HepG2 (cell line): ENCODE results near the gene KTN1. TPM values are rescaled to one million over a fixed set of nuclear protein-coding genes. Genes with fewer than 3 reads are reported as not detected.

Experiments used
- CREB1 ChIP-seq, 2 experiments: fragments of 450-650 bp in 1 of 2; IDR thresholded peaks; 2 replicates each; pipeline ENCODE4 v1.6.1; 2016 to 2017; ENCODE audit warnings: control low read depth in 1 of 2, mild to moderate bottlenecking in 1 of 2, missing compliant biosample characterization in 1 of 2, missing genetic modification characterization in 1 of 2
- EP300 ChIP-seq, 3 experiments: sonication (generic) in 1 of 3; formaldehyde crosslinking in 1 of 3; IDR thresholded peaks; 2 replicates each; pipeline versions ENCODE4 v1.5.1 to v1.6.1; 2011 to 2020; ENCODE audit warnings: low read depth in 2 of 3, low read length in 2 of 3, borderline replicate concordance in 1 of 3, improper control_type of control experiment in 1 of 3, mild to moderate bottlenecking in 1 of 3, missing genetic modification reagents in 1 of 3, moderate library complexity in 1 of 3
- FOXP1 ChIP-seq, 2 experiments: fragments of 450-650 bp in 1 of 2; IDR thresholded peaks; 2 replicates each; pipeline ENCODE4 v1.6.1; 2017 to 2018; ENCODE audit warnings: antibody characterized with exemption in 1 of 2
- IRF2 ChIP-seq: IDR thresholded peaks from 2 replicates; pipeline ENCODE4 v1.6.1; 2018; ENCODE audit warnings: missing genetic modification reagents, missing compliant biosample characterization
- ISL2 ChIP-seq: sonication (generic); formaldehyde crosslinking; IDR thresholded peaks from 2 replicates; pipeline ENCODE4 v1.5.0; 2020; ENCODE audit warnings: missing genetic modification reagents
- LCORL ChIP-seq, 2 experiments: fragments of 450-650 bp in 1 of 2; sonication (generic) in 1 of 2; formaldehyde crosslinking in 1 of 2; IDR thresholded peaks; 2 replicates each; pipeline versions ENCODE4 v1.5.0 to v1.6.1; 2017 to 2020; ENCODE audit warnings: antibody characterized with exemption in 1 of 2, missing genetic modification reagents in 1 of 2
- PPARG ChIP-seq: conservative IDR thresholded peaks from 2 replicates; pipeline ENCODE4 v1.6.1; 2016; ENCODE audit warnings: missing biosample characterization, missing genetic modification reagents
- RXRB ChIP-seq: IDR thresholded peaks from 2 replicates; pipeline ENCODE4 v1.6.1; 2016; ENCODE audit warnings: borderline replicate concordance, missing genetic modification reagents, missing compliant biosample characterization
- SOX13 ChIP-seq, 3 experiments: fragments of 450-650 bp in 1 of 3; sonication (generic) in 1 of 3; formaldehyde crosslinking in 1 of 3; IDR thresholded peaks in 2 of 3; conservative IDR thresholded peaks in 1 of 3; 2 replicates each; pipeline versions ENCODE4 v1.5.0 to v1.6.1; 2016 to 2020; ENCODE audit warnings: antibody characterized with exemption in 1 of 3, mild to moderate bottlenecking in 1 of 3, missing compliant biosample characterization in 1 of 3, missing genetic modification reagents in 1 of 3, moderate library complexity in 1 of 3
- SOX5 ChIP-seq: IDR thresholded peaks from 2 replicates; pipeline ENCODE4 v1.6.1; 2016; ENCODE audit warnings: borderline replicate concordance
- SOX6 ChIP-seq, 2 experiments: fragments of 450-650 bp in 1 of 2; sonication (generic) in 1 of 2; formaldehyde crosslinking in 1 of 2; IDR thresholded peaks; 2 replicates each; pipeline versions ENCODE4 v1.4.0 to v1.6.1; 2017 to 2020; ENCODE audit warnings: antibody characterized with exemption in 1 of 2, mild to moderate bottlenecking in 1 of 2, missing genetic modification reagents in 1 of 2
- TOE1 ChIP-seq: sonication (generic); formaldehyde crosslinking; IDR thresholded peaks from 2 replicates; pipeline ENCODE4 v1.4.0; 2020; ENCODE audit warnings: mild to moderate bottlenecking, missing genetic modification reagents
- ZNF652 ChIP-seq: IDR thresholded peaks from 2 replicates; pipeline ENCODE4 v1.6.1; 2016; ENCODE audit warnings: low read depth, borderline replicate concordance
- polyA plus RNA-seq, 8 experiments: library from polyadenylated mRNA; depleted of rRNA in 3 of 8; stranded (reverse) in 7 of 8; unstranded in 1 of 8; fragments of >200 nt; fragmentation: Illumina TruSeq in 4 of 8; extraction: Trizol in 4 of 8; gene quantifications; 2 replicates each; pipeline versions ENCODE4 v1.2.1 to v1.2.3, GENCODE V29; 2011 to 2016; ENCODE audit warnings: low read depth in 4 of 8, missing spikeins in 1 of 8, mixed read lengths in 1 of 8; ENCODE audit not compliant: insufficient read depth in 1 of 8
- total RNA-seq, 5 experiments: library from RNA; depleted of rRNA; stranded (reverse); fragments of >200 nt; fragmentation: Illumina TruSeq; extraction: Trizol; gene quantifications; 2 replicates each; pipeline ENCODE4 v1.2.3, GENCODE V29; 2016; ENCODE audit warnings: low read depth in 1 of 5
- TF ChIP-seq, protein P1 (sequence below): sonication (generic); formaldehyde crosslinking; IDR thresholded peaks from 2 replicates; pipeline ENCODE4 v1.5.0; 2020; ENCODE audit warnings: mild to moderate bottlenecking, missing genetic modification reagents
- TF ChIP-seq, protein P2 (sequence below): sonication (generic); formaldehyde crosslinking; conservative IDR thresholded peaks from 2 replicates; pipeline ENCODE4 v1.4.0; 2020; ENCODE audit warnings: mild to moderate bottlenecking, missing genetic modification reagents, moderate library complexity
- TF ChIP-seq, protein P3 (sequence below): IDR thresholded peaks from 2 replicates; pipeline ENCODE4 v1.6.1; 2016; ENCODE audit warnings: mild to moderate bottlenecking
- TF ChIP-seq, protein P4 (sequence below): IDR thresholded peaks from 2 replicates; pipeline ENCODE4 v1.6.1; 2012; ENCODE audit warnings: low read depth, low read length, improper control_type of control experiment

Gene KTN1
- total and polyA plus RNA-seq, 2 of the 13 experiments (the other 11 are each of a cell fraction or from before 2014, with no cell fraction given) = 60.6 to 169 TPM

DNA sequence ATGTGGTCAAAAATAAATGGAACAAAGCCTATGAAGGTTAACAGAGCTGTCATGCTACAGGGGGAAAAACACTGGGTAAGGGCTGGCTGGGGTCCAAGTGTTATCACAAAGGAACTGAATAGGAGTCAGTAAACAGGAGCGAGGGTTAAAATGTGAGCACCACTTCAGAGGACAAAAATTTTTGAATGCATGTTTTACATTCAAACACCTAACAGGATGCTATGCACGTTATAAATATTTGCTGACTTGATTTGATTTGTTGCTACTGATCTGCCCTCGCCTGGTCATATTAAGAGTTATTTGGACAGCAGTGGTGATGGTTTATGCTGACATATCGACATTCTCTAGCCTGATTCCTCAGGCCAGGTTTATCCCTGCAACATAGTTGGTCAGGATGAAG, 7.4 kb upstream of the KTN1 start (continued):
- TF ChIP-seq, protein P1, sequence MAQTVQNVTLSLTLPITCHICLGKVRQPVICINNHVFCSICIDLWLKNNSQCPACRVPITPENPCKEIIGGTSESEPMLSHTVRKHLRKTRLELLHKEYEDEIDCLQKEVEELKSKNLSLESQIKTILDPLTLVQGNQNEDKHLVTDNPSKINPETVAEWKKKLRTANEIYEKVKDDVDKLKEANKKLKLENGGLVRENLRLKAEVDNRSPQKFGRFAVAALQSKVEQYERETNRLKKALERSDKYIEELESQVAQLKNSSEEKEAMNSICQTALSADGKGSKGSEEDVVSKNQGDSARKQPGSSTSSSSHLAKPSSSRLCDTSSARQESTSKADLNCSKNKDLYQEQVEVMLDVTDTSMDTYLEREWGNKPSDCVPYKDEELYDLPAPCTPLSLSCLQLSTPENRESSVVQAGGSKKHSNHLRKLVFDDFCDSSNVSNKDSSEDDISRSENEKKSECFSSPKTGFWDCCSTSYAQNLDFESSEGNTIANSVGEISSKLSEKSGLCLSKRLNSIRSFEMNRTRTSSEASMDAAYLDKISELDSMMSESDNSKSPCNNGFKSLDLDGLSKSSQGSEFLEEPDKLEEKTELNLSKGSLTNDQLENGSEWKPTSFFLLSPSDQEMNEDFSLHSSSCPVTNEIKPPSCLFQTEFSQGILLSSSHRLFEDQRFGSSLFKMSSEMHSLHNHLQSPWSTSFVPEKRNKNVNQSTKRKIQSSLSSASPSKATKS (CRISPR knock-in tag) = no peak
- no peak for TF ChIP-seq SOX6 (IDR thresholded peaks at IDR 0.05)
- peak; percentile 48; the same call in 1 of the 2 replicates for TF ChIP-seq SOX6 (CRISPR knock-in tag; IDR thresholded peaks at IDR 0.05)
- TF ChIP-seq ZNF652 (CRISPR knock-in tag) = peak; percentile 79
- no peak for TF ChIP-seq LCORL (IDR thresholded peaks at IDR 0.05)
- TF ChIP-seq LCORL (CRISPR knock-in tag; IDR thresholded peaks at IDR 0.05) = peak; percentile 62; the same call in 1 of the 2 replicates
- TF ChIP-seq SOX5 (CRISPR knock-in tag) = peak; percentile 47; the same call in 1 of the 2 replicates
- TF ChIP-seq SOX13 (IDR thresholded peaks at IDR 0.05) = no peak
- TF ChIP-seq SOX13 (CRISPR knock-in tag; conservative IDR thresholded peaks at IDR 0.05 in 1 of 2, IDR thresholded peaks at IDR 0.05 in 1 of 2) = peak in 1 of 2 experiments; percentile 74; a peak in 2 of 4 replicates
- TF ChIP-seq TOE1 (CRISPR knock-in tag) = no peak
- peak; percentile 22; the same call in 1 of the 2 replicates for TF ChIP-seq RXRB (CRISPR knock-in tag)
- TF ChIP-seq FOXP1 (IDR thresholded peaks at IDR 0.05) = no peak
- TF ChIP-seq FOXP1 (CRISPR knock-in tag; IDR thresholded peaks at IDR 0.05) = peak; percentile 27; the same call in 1 of the 2 replicates
- 0 out of 2 replicates have a peak, but pooled peaks have one; percentile 14 for TF ChIP-seq PPARG
- TF ChIP-seq, protein P2, sequence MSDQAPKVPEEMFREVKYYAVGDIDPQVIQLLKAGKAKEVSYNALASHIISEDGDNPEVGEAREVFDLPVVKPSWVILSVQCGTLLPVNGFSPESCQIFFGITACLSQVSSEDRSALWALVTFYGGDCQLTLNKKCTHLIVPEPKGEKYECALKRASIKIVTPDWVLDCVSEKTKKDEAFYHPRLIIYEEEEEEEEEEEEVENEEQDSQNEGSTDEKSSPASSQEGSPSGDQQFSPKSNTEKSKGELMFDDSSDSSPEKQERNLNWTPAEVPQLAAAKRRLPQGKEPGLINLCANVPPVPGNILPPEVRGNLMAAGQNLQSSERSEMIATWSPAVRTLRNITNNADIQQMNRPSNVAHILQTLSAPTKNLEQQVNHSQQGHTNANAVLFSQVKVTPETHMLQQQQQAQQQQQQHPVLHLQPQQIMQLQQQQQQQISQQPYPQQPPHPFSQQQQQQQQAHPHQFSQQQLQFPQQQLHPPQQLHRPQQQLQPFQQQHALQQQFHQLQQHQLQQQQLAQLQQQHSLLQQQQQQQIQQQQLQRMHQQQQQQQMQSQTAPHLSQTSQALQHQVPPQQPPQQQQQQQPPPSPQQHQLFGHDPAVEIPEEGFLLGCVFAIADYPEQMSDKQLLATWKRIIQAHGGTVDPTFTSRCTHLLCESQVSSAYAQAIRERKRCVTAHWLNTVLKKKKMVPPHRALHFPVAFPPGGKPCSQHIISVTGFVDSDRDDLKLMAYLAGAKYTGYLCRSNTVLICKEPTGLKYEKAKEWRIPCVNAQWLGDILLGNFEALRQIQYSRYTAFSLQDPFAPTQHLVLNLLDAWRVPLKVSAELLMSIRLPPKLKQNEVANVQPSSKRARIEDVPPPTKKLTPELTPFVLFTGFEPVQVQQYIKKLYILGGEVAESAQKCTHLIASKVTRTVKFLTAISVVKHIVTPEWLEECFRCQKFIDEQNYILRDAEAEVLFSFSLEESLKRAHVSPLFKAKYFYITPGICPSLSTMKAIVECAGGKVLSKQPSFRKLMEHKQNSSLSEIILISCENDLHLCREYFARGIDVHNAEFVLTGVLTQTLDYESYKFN (CRISPR knock-in tag) = peak; percentile 37; the same call in 1 of the 2 replicates
- no peak for TF ChIP-seq CREB1 (IDR thresholded peaks at IDR 0.05)
- no peak for TF ChIP-seq CREB1 (CRISPR knock-in tag; IDR thresholded peaks at IDR 0.05)
- TF ChIP-seq ISL2 (CRISPR knock-in tag) = no peak
- TF ChIP-seq EP300 (IDR thresholded peaks at IDR 0.05; ENCODE audit: low read depth in 2 of 2, low read length in 2 of 2) = peak in 1 of 2 experiments; percentile 28; a peak in 1 of 4 replicates
- TF ChIP-seq EP300 (CRISPR knock-in tag; IDR thresholded peaks at IDR 0.05; ENCODE audit: borderline replicate concordance) = no peak
- TF ChIP-seq, protein P3, sequence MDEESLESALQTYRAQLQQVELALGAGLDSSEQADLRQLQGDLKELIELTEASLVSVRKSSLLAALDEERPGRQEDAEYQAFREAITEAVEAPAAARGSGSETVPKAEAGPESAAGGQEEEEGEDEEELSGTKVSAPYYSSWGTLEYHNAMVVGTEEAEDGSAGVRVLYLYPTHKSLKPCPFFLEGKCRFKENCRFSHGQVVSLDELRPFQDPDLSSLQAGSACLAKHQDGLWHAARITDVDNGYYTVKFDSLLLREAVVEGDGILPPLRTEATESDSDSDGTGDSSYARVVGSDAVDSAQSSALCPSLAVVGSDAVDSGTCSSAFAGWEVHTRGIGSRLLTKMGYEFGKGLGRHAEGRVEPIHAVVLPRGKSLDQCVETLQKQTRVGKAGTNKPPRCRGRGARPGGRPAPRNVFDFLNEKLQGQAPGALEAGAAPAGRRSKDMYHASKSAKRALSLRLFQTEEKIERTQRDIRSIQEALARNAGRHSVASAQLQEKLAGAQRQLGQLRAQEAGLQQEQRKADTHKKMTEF (CRISPR knock-in tag) = 0 out of 2 replicates have a peak, but pooled peaks have one; percentile 30
- 0 out of 2 replicates have a peak, but pooled peaks have one; percentile 11 for TF ChIP-seq IRF2 (CRISPR knock-in tag)
- TF ChIP-seq, protein P4, sequence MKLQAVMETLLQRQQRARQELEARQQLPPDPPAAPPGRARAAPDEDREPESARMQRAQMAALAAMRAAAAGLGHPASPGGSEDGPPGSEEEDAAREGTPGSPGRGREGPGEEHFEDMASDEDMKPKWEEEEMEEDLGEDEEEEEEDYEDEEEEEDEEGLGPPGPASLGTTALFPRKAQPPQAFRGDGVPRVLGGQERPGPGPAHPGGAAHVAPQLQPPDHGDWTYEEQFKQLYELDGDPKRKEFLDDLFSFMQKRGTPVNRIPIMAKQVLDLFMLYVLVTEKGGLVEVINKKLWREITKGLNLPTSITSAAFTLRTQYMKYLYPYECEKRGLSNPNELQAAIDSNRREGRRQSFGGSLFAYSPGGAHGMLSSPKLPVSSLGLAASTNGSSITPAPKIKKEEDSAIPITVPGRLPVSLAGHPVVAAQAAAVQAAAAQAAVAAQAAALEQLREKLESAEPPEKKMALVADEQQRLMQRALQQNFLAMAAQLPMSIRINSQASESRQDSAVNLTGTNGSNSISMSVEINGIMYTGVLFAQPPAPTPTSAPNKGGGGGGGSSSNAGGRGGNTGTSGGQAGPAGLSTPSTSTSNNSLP = 0 out of 2 replicates have a peak, but pooled peaks have one; percentile 56
